ENCODE measurements around the gene CD180.

The CD180 gene

DNA sequence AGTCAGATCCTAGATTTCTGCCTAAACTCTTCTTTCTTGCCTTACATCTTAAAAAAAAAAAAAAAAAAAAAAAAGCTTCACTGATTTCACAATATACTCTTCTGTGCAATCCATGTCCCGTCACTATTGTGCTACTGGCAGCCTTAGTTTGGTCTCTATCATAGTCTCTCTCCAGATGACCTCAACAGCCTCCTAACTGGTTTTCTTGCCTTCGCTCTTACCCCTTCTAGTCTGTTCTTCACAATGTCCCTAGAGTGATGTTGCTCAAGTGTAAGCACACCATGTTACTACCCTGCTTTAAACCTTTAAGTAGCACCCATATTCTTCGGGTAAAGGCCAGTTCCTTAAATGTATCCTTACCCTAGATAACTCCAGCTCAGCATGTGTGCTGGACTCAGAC is 25.8 kb downstream of the CD180 start:
- TF ChIP-seq CTCF (IDR thresholded peaks at IDR 0.05) = no peak
- Histone ChIP-seq H3K27ac (no peak overlapping the region), H3K4me3 (no peak overlapping the region)
- no peak for DNase-seq (ENCODE audit: low spot score)

DNA sequence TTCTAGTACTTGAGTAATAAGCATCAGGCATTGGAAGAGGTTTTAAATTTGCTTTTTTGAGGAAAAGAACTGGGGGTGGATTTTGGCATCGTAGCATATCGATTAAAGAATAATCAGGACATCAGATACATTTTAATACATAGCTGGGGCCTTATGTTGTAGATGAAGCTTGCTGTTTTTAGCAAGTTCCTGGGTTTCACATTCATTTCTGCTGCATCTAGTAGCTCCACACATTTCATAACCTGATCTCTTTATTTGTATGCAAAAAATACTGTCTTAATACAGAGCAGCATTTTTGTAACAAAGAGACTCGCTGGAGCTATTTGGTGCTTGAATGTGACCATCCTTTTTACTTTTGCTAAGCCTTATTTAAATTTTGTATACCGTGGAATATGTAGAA is 28.5 kb downstream of the CD180 start:
- no peak for DNase-seq (ENCODE audit: low spot score)
- TF ChIP-seq CTCF (IDR thresholded peaks at IDR 0.05) = no peak
- H3K4me3 ChIP-seq = no peak overlapping the region
- H3K27ac ChIP-seq = no peak overlapping the region

- TF ChIP-seq CTCF (IDR thresholded peaks at IDR 0.05) = no peak
- DNase-seq (ENCODE audit: low spot score) = peak; percentile 78
- H3K27ac ChIP-seq = peak overlapping the region; percentile 29 to 82
- H3K4me3 ChIP-seq = peak overlapping the region; percentile 65
Measured at GRCh38 chr5:67166460-67167285, 29.9 kb downstream of the CD180 start.

- peak; percentile 84 for DNase-seq (ENCODE audit: low spot score)
- TF ChIP-seq CTCF (IDR thresholded peaks at IDR 0.05) = peak; percentile 54
- H3K4me3 ChIP-seq = peak overlapping the region; percentile 65
- peak overlapping the region; percentile 29 to 82 for H3K27ac ChIP-seq
Measured at GRCh38 chr5:67165526-67166459, 30.8 kb downstream of the CD180 start.

DNA sequence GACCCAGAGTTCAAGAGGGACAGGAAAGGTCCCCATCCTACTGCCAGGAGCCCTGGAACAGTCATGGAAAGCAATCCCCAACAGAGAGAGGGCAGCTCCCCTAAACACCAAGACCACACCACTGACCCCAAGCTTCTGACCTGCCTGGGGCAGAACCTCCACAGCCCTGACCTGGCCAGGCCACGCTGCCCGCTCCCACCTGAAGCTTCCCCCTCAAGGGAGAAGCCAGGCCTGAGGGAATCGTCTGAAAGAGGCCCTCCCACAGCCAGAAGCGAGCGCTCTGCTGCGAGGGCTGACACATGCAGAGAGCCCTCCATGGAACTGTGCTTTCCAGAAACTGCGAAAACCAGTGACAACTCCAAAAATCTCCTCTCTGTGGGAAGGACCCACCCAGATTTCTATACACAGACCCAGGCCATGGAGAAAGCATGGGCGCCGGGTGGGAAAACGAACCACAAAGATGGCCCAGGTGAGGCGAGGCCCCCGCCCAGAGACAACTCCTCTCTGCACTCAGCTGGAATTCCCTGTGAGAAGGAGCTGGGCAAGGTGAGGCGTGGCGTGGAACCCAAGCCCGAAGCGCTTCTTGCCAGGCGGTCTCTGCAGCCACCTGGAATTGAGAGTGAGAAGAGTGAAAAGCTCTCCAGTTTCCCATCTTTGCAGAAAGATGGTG is 31.6 kb downstream of the CD180 start:
- TF ChIP-seq CTCF (IDR thresholded peaks at IDR 0.05) = no peak
- H3K27ac ChIP-seq = peak overlapping the region in 1 of 2 donors; percentile 82
- no peak for DNase-seq (ENCODE audit: low spot score)
- no peak overlapping the region for H3K4me3 ChIP-seq

GRCh38 chr5:67163863-67164595 is 32.6 kb downstream of the CD180 start:
- TF ChIP-seq CTCF (IDR thresholded peaks at IDR 0.05) = no peak
- no peak overlapping the region for H3K4me3 ChIP-seq
- no peak overlapping the region for H3K27ac ChIP-seq
- no peak for DNase-seq (ENCODE audit: low spot score)
